Psoas muscle (tissue), 7 donors: ENCODE results near the gene TARP.

Experiments used
- ATAC-seq, 4 donors: fragments of 200-7000 bp; cut with Tn5 transposase; one replicate each; pipeline ENCODE4 v1.9.1; 2020; ENCODE audit warnings: moderate library complexity in 3 of 4, mild to moderate bottlenecking in 2 of 4
- DNase-seq, 2 donors: peaks; one replicate each; pipeline ENCODE4 v3.0.0-alpha.2; 2020
- H3K27ac ChIP-seq: fragments of 200-600 bp; one replicate; pipeline ENCODE4 v1.8.0; 2022
- H3K27me3 ChIP-seq, 3 donors: fragments of 200-600 bp in 1 of 3; one replicate each; pipeline versions ENCODE4 v1.6.1 to v1.8.0; 2013 to 2022; ENCODE audit warnings: low read length in 2 of 3, mild to moderate bottlenecking in 2 of 3, moderate library complexity in 1 of 3; ENCODE audit not compliant: insufficient read depth in 3 of 3
- H3K36me3 ChIP-seq, 2 donors: fragments of 200-600 bp in 1 of 2; one replicate each; pipeline versions ENCODE4 v1.6.1 to v1.8.0; 2013 to 2022; ENCODE audit warnings: low read depth in 1 of 2, mild to moderate bottlenecking in 1 of 2, moderate library complexity in 1 of 2; ENCODE audit not compliant: insufficient read depth in 1 of 2
- H3K4me1 ChIP-seq: fragments of 200-600 bp; one replicate; pipeline ENCODE4 v1.8.0; 2022
- H3K4me3 ChIP-seq: fragments of 200-600 bp; one replicate; pipeline ENCODE4 v1.8.0; 2022; ENCODE audit warnings: mild to moderate bottlenecking
- H3K9me3 ChIP-seq: fragments of 200-600 bp; one replicate; pipeline ENCODE4 v1.8.0; 2022
- CTCF ChIP-seq: fragments of 200-600 bp; IDR thresholded peaks from one replicate; pipeline ENCODE4 v1.8.0; 2022; ENCODE audit warnings: antibody characterized with exemption
- WGBS, 3 donors: extraction: QIAGEN DNeasy Blood & Tissue Kit; methylation state at CpG; one replicate each; pipeline versions ENCODE4 v1.1.6 to v1.1.7; 2013; 5-methylcytosine and 5-hydroxymethylcytosine counted together
- intact Hi-C, 2 donors: fragments of 100-400 bp; cut with DNase I; formaldehyde crosslinking; loops; one replicate each; pipeline versions ENCODE4 v1.11.0 to v1.14.2; 2022
- donor health status: healthy with polysubstance abuse.
- donor health status: DM: no; HTN: no; CAD: no; lungs with moderate emphysema.
- donor health status: Bipolar disorder and iron deficiency.
- donor health status: healthy.
- donor health status: DM: yes; HTN: yes; CAD: no.
- donor health status: DM: no; HTN: no; CAD: no.
- donor health status: DM: yes; HTN: yes; CAD: no.

TARP gene

DNA sequence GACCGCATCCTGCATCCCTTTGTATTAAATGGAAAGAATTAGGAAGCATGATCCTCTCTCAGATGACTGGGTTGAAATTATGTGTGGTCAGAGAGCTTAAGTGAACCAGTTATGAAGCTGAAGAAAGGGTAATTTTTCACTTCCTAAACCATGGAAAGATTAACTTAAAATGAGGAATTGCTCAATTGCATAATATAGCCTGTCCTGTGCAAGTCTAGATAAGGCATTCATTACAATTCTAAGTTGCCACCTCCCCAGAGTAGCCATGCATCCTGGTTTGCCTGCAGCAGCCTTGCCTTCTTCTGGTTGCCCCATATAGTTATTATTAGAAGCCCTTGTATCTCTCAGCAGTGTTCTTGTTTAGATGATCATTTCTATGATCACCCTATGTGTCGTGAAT is 50.1 kb downstream of the TARP start:
- intact Hi-C loops: loop anchor here (2.0 to 5.0 kb wide), 2 partner anchors 306 to 323 kb away; partner anchors contain the start of gene SFRP4 (in 1 of the 2)
- no peak for DNase-seq
- Histone ChIP-seq H3K27me3 (no peaks in the 10 kb centered on the region), H3K27ac (no peak overlapping the region), H3K9me3 (no peaks in the 10 kb centered on the region), H3K4me1 (no peaks in the 10 kb centered on the region), H3K4me3 (no peak overlapping the region), H3K36me3 (peaks cover 4 to 47% of the 10 kb centered on the region in 2 donors)
- TF ChIP-seq CTCF: no peak
- no peak for ATAC-seq
- 79 to 91% (median 81%) methylated on average over 2 of the region's 2 CpGs for WGBS, 3 donors

DNA sequence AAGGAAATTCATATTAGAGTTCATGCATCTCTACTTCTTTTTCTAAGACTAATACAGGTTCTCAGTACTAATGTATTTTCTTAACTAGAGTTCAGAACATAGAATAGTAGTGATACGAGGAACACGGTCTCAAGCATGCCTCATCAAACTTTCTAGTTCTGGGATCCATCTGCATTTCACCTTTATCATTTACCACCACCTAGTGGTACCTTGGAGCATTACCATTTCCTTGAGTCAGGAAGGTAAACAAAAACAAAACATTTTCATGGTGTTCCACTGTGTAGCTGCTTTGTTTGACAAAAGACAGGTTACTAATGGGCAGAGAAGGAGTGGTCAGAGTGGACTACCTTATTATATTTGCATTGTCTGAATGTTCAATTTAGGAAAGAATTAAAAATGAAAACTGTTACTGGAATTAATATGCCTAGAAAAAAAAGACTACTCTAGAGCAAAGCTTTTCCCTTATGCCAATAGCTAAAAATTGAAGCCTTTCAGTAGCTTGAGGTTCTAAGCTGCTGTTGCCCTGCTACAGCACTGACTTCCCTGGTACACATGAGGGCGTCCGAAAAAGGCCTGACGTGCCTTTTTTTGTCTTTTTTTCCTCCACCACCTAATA is 50.8 kb downstream of the TARP start:
- peaks cover 4 to 50% of the 10 kb centered on the region in 2 donors for H3K36me3 ChIP-seq
- ATAC-seq (peak; percentile 75 to 95 (median 88)), DNase-seq (no peak)
- WGBS, 3 donors: 56 to 61% (median 58%) methylated on average over 5 of the region's 5 CpGs
- intact Hi-C loops: loop anchor here (1.0 to 5.0 kb wide), 3 partner anchors 115 to 322 kb away; partner anchors contain the start of gene SFRP4 (in 1 of the 2)
- H3K4me3 ChIP-seq: no peak overlapping the region
- no peaks in the 10 kb centered on the region for H3K4me1 ChIP-seq
- H3K27ac ChIP-seq: no peak overlapping the region
- no peaks in the 10 kb centered on the region for H3K27me3 ChIP-seq
- peak; percentile 93 for TF ChIP-seq CTCF
- H3K9me3 ChIP-seq: no peaks in the 10 kb centered on the region

DNA sequence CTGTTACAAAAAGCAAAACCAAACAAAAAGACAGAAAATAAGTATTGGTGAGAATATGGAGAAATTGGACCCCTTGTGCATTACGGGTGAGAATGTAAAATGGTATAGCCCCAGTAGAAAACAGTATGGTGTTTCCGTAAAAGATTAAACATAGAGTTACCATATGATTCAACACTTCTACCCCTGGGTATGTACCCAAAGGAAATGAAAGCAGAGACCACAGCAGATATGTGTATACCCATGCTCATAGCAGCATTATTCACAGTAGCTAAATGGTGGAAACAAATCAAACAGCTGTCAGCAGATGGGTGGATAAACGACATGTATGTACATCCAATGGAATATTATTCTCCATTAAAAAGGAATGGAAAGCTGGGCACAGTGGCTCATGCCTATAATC is 53.0 kb downstream of the TARP start:
- intact Hi-C loops: loop anchor here in 1 of 2 donors (2.0 to 5.0 kb wide), 2 partner anchors 114 to 303 kb away; partner anchors contain the start of gene SFRP4
- no peak overlapping the region for H3K27ac ChIP-seq
- peaks cover 9 to 60% of the 10 kb centered on the region in 2 donors for H3K36me3 ChIP-seq

GRCh38 chr7:38217672-38218071 is 55.8 kb downstream of the TARP start:
- ATAC-seq: no peak
- intact Hi-C loops: no loop called here
- Histone ChIP-seq H3K27ac (no peak overlapping the region), H3K27me3 (no peaks in the 10 kb centered on the region), H3K36me3 (peaks cover 9 to 65% of the 10 kb centered on the region in 2 donors), H3K4me3 (no peak overlapping the region), H3K4me1 (peaks cover 4% of the 10 kb centered on the region), H3K9me3 (no peaks in the 10 kb centered on the region)
- DNase-seq: no peak
- 84 to 95% (median 90%) methylated on average over 2 of the region's 2 CpGs for WGBS, 3 donors
- no peak for TF ChIP-seq CTCF

More for the DNA sequence above, 53.0 kb downstream of the TARP start:
- no peak overlapping the region for H3K4me3 ChIP-seq
- TF ChIP-seq CTCF: no peak
- WGBS, 3 donors: 74 to 84% (median 80%) methylated on average over 3 of the region's 3 CpGs
- H3K9me3 ChIP-seq: no peaks in the 10 kb centered on the region
- ATAC-seq (no peak), DNase-seq (no peak)
- H3K4me1 ChIP-seq: peaks cover 4% of the 10 kb centered on the region
- H3K27me3 ChIP-seq: no peaks in the 10 kb centered on the region
